Lower lobe of right lung (tissue), 2 donors: ENCODE measurements around the gene LIMCH1. TPM values are rescaled to one million over a fixed set of nuclear protein-coding genes. Genes with fewer than 3 reads are reported as not detected.
"Not testable (repeated sequence)": the region's sequence is repeated elsewhere in the genome, so short reads cannot be mapped to it uniquely, and the experiment has no call there.

Source experiments
- ATAC-seq, 2 donors: fragments of 200-7000 bp; cut with Tn5 transposase; one replicate each; pipeline ENCODE4 v1.9.1; 2020 to 2022; ENCODE audit warnings: mild to moderate bottlenecking in 2 of 2, moderate library complexity in 2 of 2
- DNase-seq: peaks from one replicate; pipeline ENCODE4 v3.0.0-alpha.2; 2020
- H3K27ac ChIP-seq: fragments of 200-600 bp; one replicate; pipeline ENCODE4 v1.8.0; 2022
- H3K27me3 ChIP-seq: fragments of 200-600 bp; one replicate; pipeline ENCODE4 v1.8.0; 2022; ENCODE audit warnings: low read depth
- H3K36me3 ChIP-seq: fragments of 200-600 bp; one replicate; pipeline ENCODE4 v1.8.0; 2022; ENCODE audit warnings: mild to moderate bottlenecking
- H3K4me1 ChIP-seq: fragments of 200-600 bp; one replicate; pipeline ENCODE4 v1.8.0; 2022
- H3K4me3 ChIP-seq: fragments of 200-600 bp; one replicate; pipeline ENCODE4 v1.8.0; 2022; ENCODE audit warnings: mild to moderate bottlenecking
- H3K9me3 ChIP-seq: fragments of 200-600 bp; one replicate; pipeline ENCODE4 v1.8.0; 2022
- CTCF ChIP-seq: fragments of 200-600 bp; IDR thresholded peaks from one replicate; pipeline ENCODE4 v1.8.0; 2022; ENCODE audit warnings: antibody characterized with exemption, mild to moderate bottlenecking
- intact Hi-C: fragments of 100-400 bp; cut with DNase I; formaldehyde crosslinking; loops from one replicate; pipeline ENCODE4 v1.11.0; 2022
- long read RNA-seq: library from polyadenylated mRNA; unstranded; transcript quantifications from one replicate; pipeline ENCODE4 v2.0.0, GENCODE V29; 2021
- total RNA-seq: library from RNA; stranded (reverse); fragmentation: NEBNext Ultra II Directional; extraction: Animal tissue kit (Norgen Biotek cat#: 25700); gene quantifications from one replicate; pipeline ENCODE4 v1.2.1, GENCODE V29; 2021
- donor health status: DM: no; HTN: yes; CAD: no; lungs with severe emphysema.

The LIMCH1 gene
- total RNA-seq = 267 TPM
- long read RNA-seq, full-length matches to known transcripts = 32 of 357 reads
- long read RNA-seq, partial matches to known transcripts = 178 of 357 reads
- long read RNA-seq, other reads (novel, unspliced or antisense) = 147 of 357 reads

GRCh38 chr4:41538017-41538733 lies at the start of gene LIMCH1:
Gene LIMCH1 (plus strand): TSS chr4:41538157. CDS start chr4:41605996, 67,839 bp downstream.
- intact Hi-C loops = no loop called here
- TF ChIP-seq CTCF = no peak
- ATAC-seq (peak; percentile 65 to 80), DNase-seq (peak; percentile 49)
- no peaks in the 10 kb centered on the region for H3K36me3 ChIP-seq
- H3K9me3 ChIP-seq = no peaks in the 10 kb centered on the region
- H3K4me1 ChIP-seq = peaks cover 40% of the 10 kb centered on the region
- H3K27ac ChIP-seq = peak within 1 kb of the TSS; percentile 72
- H3K4me3 ChIP-seq = peak within 1 kb of the TSS; percentile 41
- no peaks in the 10 kb centered on the region for H3K27me3 ChIP-seq

GRCh38 chr4:41491081-41491576 lies 46.8 kb upstream of the LIMCH1 start:
- H3K4me1 ChIP-seq, H3K27ac ChIP-seq, H3K4me3 ChIP-seq, H3K36me3 ChIP-seq, intact Hi-C loops, H3K9me3 ChIP-seq, H3K27me3 ChIP-seq, ATAC-seq, DNase-seq: not testable (repeated sequence)

- H3K36me3 ChIP-seq = no peaks in the 10 kb centered on the region
- H3K9me3 ChIP-seq = no peaks in the 10 kb centered on the region
- DNase-seq (no peak), ATAC-seq (no peak)
- no peaks in the 10 kb centered on the region for H3K27me3 ChIP-seq
- H3K4me1 ChIP-seq = no peaks in the 10 kb centered on the region
- intact Hi-C loops = no loop called here
- TF ChIP-seq CTCF = no peak
- H3K4me3 ChIP-seq = no peak overlapping the region
- no peak overlapping the region for H3K27ac ChIP-seq
These were observed 41.0 kb upstream of the LIMCH1 start for GRCh38 chr4:41496977-41497376.

- no peak overlapping the region for H3K27ac ChIP-seq
- DNase-seq (no peak), ATAC-seq (no peak)
- H3K27me3 ChIP-seq = no peaks in the 10 kb centered on the region
- H3K36me3 ChIP-seq = no peaks in the 10 kb centered on the region
- H3K9me3 ChIP-seq = no peaks in the 10 kb centered on the region
- intact Hi-C loops = no loop called here
- H3K4me3 ChIP-seq = no peak overlapping the region
- no peak for TF ChIP-seq CTCF
- H3K4me1 ChIP-seq = no peaks in the 10 kb centered on the region
These were observed 39.8 kb upstream of the LIMCH1 start for GRCh38 chr4:41498177-41498576.

- DNase-seq (no peak), ATAC-seq (no peak)
- no peaks in the 10 kb centered on the region for H3K9me3 ChIP-seq
- intact Hi-C loops = no loop called here
- peak overlapping the region; percentile 50 for H3K27ac ChIP-seq
- H3K27me3 ChIP-seq = no peaks in the 10 kb centered on the region
- peaks cover 27% of the 10 kb centered on the region for H3K4me1 ChIP-seq
- H3K36me3 ChIP-seq = no peaks in the 10 kb centered on the region
- H3K4me3 ChIP-seq = no peak overlapping the region
- TF ChIP-seq CTCF = no peak
These were observed 33.7 kb upstream of the LIMCH1 start for GRCh38 chr4:41504167-41504818.

- no peak for DNase-seq
- H3K27ac ChIP-seq = peak overlapping the region; percentile 50
- H3K27me3 ChIP-seq = no peaks in the 10 kb centered on the region
- H3K4me3 ChIP-seq = no peak overlapping the region
- ATAC-seq = peak; percentile 61 to 74
- no peaks in the 10 kb centered on the region for H3K36me3 ChIP-seq
- H3K4me1 ChIP-seq = peaks cover 27% of the 10 kb centered on the region
- TF ChIP-seq CTCF = no peak
- intact Hi-C loops = no loop called here
- H3K9me3 ChIP-seq = no peaks in the 10 kb centered on the region
These were observed 32.7 kb upstream of the LIMCH1 start for GRCh38 chr4:41505161-41505661.
